Measurements from ENCODE around the gene IRAK2. TPM values are rescaled to one million over a fixed set of nuclear protein-coding genes. Genes with fewer than 3 reads are reported as not detected.

IRAK2 gene
- total RNA-seq (2022; extraction: Qiagen RNA extraction): 11.9 to 14.8 TPM (median 13.0 TPM) in 5 replicates

GRCh38 chr3:10164546-10165393 lies at the start of gene IRAK2:
Gene IRAK2, plus strand, starts transcription at chr3:10164919. Its CDS starts 36 bp downstream, at chr3:10164955.

GRCh38 chr3:10115326-10116137 lies 49.2 kb upstream of the IRAK2 start, which contains the start of gene BRK1:
Gene BRK1, plus strand, starts transcription at chr3:10115675. Its CDS starts 27 bp downstream, at chr3:10115702.

DNA sequence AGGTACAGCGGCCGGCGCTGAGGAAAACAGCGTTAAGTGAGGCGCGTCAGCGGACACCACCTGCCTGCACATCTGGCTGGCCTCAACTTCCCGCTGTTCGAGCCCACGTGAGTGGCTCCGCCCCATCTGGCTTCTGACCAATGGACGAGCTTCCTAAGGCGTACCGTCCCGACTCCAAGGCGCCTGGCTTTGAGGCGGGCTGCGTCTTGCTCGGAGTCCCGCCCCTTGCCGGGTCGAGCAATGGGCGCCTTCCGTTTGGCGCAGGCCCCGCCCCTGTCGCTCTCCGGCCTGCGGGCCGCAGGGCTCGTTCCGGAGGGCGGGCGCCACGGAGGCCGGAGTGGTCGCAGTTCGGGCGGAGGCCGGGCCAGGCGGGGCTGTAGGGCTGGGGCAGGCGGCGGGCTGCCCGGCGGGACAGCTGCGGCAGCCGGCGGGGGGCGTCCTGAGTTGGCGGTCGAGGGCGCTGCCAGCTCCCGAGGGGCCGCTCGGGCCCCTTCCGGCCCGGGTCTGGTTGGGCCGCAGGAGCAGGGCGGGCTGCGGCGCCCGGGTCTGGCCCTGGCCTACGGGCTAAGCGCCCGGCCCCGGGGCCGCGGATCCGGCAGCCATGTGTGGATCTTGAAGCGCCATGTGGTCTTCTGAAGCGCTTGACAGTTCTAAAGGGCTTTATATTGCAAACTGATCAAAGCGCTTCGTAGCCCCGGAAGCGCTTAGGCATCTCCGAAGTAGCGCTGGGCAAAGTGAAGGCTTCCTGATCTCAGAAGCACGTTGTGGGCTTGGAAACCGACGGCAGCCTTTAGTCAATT lies 83.7 kb downstream of the IRAK2 start, which contains the start of gene TATDN2:
TSS of gene TATDN2 (plus strand) at position 276 of the 800 bp plus-strand sequence. CDS start 742 bp downstream, outside the sequence.

GRCh38 chr3:10292505-10293419 lies 128.0 kb downstream of the IRAK2 start, which contains the start of gene GHRL:
Gene GHRL, minus strand, starts transcription at chr3:10292947. Its CDS starts 2,767 bp downstream, at chr3:10290180.

Other genes starting within 250 kb of the IRAK2 start
- 26.8 to 35.6 TPM (median 28.7 TPM) in 5 replicates for gene IL17RC, start 247.8 kb upstream of the IRAK2 start, total RNA-seq (2022; extraction: Qiagen RNA extraction)
- gene CRELD1, start 231.1 kb upstream of the IRAK2 start, total RNA-seq (2022; extraction: Qiagen RNA extraction): 10.1 to 15.5 TPM (median 13.5 TPM) in 5 replicates
- gene PRRT3, start 212.5 kb upstream of the IRAK2 start, total RNA-seq (2022; extraction: Qiagen RNA extraction): 1.2 to 1.9 TPM (median 1.7 TPM) in 5 replicates
- gene EMC3, start 178.1 kb upstream of the IRAK2 start, total RNA-seq (2022; extraction: Qiagen RNA extraction): 104 to 143 TPM (median 110 TPM) in 5 replicates
- 18.3 to 21.7 TPM (median 20.2 TPM) in 5 replicates for gene FANCD2, start 138.5 kb upstream of the IRAK2 start, total RNA-seq (2022; extraction: Qiagen RNA extraction)
- gene FANCD2OS, start 56.7 kb upstream of the IRAK2 start, total RNA-seq (2022; extraction: Qiagen RNA extraction): not detected in 5 replicates
- gene BRK1, start 49.2 kb upstream of the IRAK2 start, total RNA-seq (2022; extraction: Qiagen RNA extraction): 161 to 190 TPM (median 165 TPM) in 5 replicates
- 24.2 to 35.5 TPM (median 32.5 TPM) in 5 replicates for gene VHL, start 23.1 kb upstream of the IRAK2 start, total RNA-seq (2022; extraction: Qiagen RNA extraction)
- 29.4 to 37.4 TPM (median 35.8 TPM) in 5 replicates for gene TATDN2, start 83.5 kb downstream of the IRAK2 start, total RNA-seq (2022; extraction: Qiagen RNA extraction)
- 0.15 TPM in 1 of 5 replicates, not detected in the others for gene GHRL, start 128.0 kb downstream of the IRAK2 start, total RNA-seq (2022; extraction: Qiagen RNA extraction)
- gene SEC13, start 156.2 kb downstream of the IRAK2 start, total RNA-seq (2022; extraction: Qiagen RNA extraction): 215 to 224 TPM (median 218 TPM) in 5 replicates